Measurements from ENCODE around the gene PIP4K2A.

Gene PIP4K2A

DNA sequence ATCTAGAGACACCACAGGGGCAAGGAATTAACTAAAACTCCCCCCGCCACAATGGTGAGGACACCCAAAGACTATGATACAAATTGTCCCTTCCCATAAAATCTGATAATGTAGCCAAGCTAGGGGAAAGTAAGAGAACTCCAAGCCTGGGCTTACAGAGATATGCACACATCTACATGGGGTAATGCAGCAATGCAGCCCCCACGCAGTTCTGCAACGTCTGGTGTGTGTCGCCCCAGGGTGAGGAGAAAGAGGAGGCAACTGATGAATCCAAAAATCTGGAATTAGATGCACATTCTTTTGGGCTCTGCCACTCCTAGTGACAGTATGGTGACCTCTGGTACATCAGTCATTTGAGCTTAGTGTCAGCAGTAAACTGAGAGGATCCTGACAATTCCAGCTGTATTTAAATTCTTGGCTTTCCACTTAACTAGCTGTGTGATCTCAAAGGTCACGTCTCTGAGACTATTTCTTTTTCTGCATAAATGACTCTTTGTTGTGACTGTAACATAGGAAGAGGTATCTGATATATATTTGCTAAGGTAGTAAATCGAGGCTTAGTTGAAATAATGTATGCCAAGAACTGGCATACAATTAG, 51.5 kb downstream of the PIP4K2A start:
- Histone ChIP-seq H3K79me2 (ENCODE audit: control insufficient read depth, insufficient read depth, low read length) (peaks cover 5% of the 10 kb centered on the region), H3K27me3 (ENCODE audit: insufficient read depth, low read length, poor library complexity) (no peaks in the 10 kb centered on the region), H3K36me3 (ENCODE audit: control insufficient read depth, insufficient read depth, low read length) (no peaks in the 10 kb centered on the region), H4K5ac (ENCODE audit: low read length) (no peak overlapping the region), H4K8ac (ENCODE audit: low read depth, low read length) (no peak overlapping the region), H3K4me2 (ENCODE audit: low read length) (no peak overlapping the region), H3K27ac (ENCODE audit: low read depth, low read length) (no peak overlapping the region), H3K4ac (ENCODE audit: low read depth, low read length) (no peak overlapping the region), H3K18ac (ENCODE audit: low read length) (no peak overlapping the region), H3K4me3 (ENCODE audit: low read length) (no peak overlapping the region), H2BK5ac (ENCODE audit: low read length) (no peak overlapping the region), H2BK15ac (replicated peaks; ENCODE audit: low read depth) (no peak overlapping the region), H2BK120ac (ENCODE audit: low read depth, low read length) (no peak overlapping the region), H3K56ac (ENCODE audit: low read length) (no peak overlapping the region), H3K79me1 (ENCODE audit: low read length) (peaks cover 2% of the 10 kb centered on the region), H3K23ac (ENCODE audit: low read length) (no peak overlapping the region), H3K4me1 (ENCODE audit: control insufficient read depth, low read depth, low read length) (peaks cover 2% of the 10 kb centered on the region), H3K9ac (ENCODE audit: low read length) (no peak overlapping the region), H2AK5ac (ENCODE audit: low read length) (no peak overlapping the region)
- DNase-seq = no peak
- no CpG with 5 or more reads among the region's 6 CpGs for WGBS (ENCODE audit: extremely low coverage, insufficient coverage, low lambda C conversion rate)

DNA sequence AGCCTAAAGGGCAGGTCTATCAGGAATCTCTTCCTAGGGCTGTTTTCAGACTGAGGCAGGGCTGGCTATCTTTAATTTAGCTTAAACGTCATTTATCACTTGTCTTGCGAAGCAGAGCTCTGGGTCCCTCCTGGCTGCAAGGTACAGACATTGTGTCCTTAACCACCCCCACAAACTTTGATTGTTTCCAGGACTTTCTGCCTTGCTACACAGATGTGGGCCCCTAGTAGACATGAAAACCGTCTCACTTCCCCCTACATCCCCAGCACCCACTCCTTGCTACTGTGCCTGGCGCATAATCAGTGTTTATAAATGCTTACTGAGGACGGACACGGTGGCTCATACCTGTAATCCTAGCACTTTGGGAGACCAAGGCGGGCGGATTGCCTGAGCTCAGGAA, 54.5 kb downstream of the PIP4K2A start:
- Histone ChIP-seq H3K23ac (ENCODE audit: low read length) (no peak overlapping the region), H3K4me3 (ENCODE audit: low read length) (no peak overlapping the region), H3K79me2 (ENCODE audit: control insufficient read depth, insufficient read depth, low read length) (peaks cover 4% of the 10 kb centered on the region), H3K27ac (ENCODE audit: low read depth, low read length) (no peak overlapping the region), H4K5ac (ENCODE audit: low read length) (no peak overlapping the region), H3K18ac (ENCODE audit: low read length) (no peak overlapping the region), H3K27me3 (ENCODE audit: insufficient read depth, low read length, poor library complexity) (no peaks in the 10 kb centered on the region), H3K79me1 (ENCODE audit: low read length) (peaks cover 2% of the 10 kb centered on the region), H2BK120ac (ENCODE audit: low read depth, low read length) (no peak overlapping the region), H3K4me1 (ENCODE audit: control insufficient read depth, low read depth, low read length) (peaks cover 2% of the 10 kb centered on the region), H3K4me2 (ENCODE audit: low read length) (no peak overlapping the region), H2AK5ac (ENCODE audit: low read length) (no peak overlapping the region), H2BK5ac (ENCODE audit: low read length) (no peak overlapping the region), H4K8ac (ENCODE audit: low read depth, low read length) (no peak overlapping the region), H3K9ac (ENCODE audit: low read length) (no peak overlapping the region), H2BK15ac (replicated peaks; ENCODE audit: low read depth) (no peak overlapping the region), H3K36me3 (ENCODE audit: control insufficient read depth, insufficient read depth, low read length) (no peaks in the 10 kb centered on the region), H3K4ac (ENCODE audit: low read depth, low read length) (no peak overlapping the region), H3K56ac (ENCODE audit: low read length) (no peak overlapping the region)
- WGBS (ENCODE audit: extremely low coverage, insufficient coverage, low lambda C conversion rate) = no CpG with 5 or more reads among the region's 8 CpGs
- DNase-seq = no peak

DNA sequence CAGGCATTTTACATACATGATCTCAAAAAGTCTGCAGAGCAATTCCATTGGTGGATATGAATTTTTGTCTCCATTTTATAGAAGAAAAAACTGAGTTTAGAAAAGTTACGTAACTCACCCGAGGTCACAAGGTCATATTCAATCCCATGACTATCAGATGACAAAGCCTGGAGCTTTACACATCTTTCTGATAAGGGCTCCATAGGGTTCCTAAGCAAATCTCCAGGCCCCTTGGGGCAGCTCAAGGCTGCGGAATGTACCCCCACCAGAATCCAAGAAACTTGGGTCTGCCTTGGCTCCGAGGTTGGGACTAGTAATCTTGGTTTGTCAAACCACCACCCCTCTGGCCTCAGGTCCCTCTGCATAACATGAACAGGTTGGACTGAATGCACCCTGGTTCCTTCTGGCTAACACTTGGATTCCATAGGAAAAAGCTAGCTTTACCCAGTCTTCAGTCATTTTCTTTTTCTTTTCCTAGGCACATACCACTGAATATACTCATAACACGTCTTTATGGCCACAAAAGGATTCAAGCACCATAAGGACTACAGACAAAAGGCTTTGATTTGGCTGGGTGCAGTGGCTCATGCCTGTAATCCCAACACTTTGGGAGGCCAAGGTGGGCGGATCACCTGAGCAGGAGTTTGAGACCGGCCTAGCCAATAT, 55.5 kb downstream of the PIP4K2A start:
- H3K27me3 ChIP-seq (ENCODE audit: insufficient read depth, low read length, poor library complexity) = no peaks in the 10 kb centered on the region
- no peak overlapping the region for H2BK15ac ChIP-seq (replicated peaks; ENCODE audit: low read depth)
- H3K27ac ChIP-seq (ENCODE audit: low read depth, low read length) = no peak overlapping the region
- DNase-seq = peak; percentile 74
- H3K56ac ChIP-seq (ENCODE audit: low read length) = no peak overlapping the region
- no peak overlapping the region for H2AK5ac ChIP-seq (ENCODE audit: low read length)
- H3K4me2 ChIP-seq (ENCODE audit: low read length) = no peak overlapping the region
- H3K9ac ChIP-seq (ENCODE audit: low read length) = no peak overlapping the region
- no peak overlapping the region for H3K23ac ChIP-seq (ENCODE audit: low read length)
- H2BK5ac ChIP-seq (ENCODE audit: low read length) = no peak overlapping the region
- H3K79me1 ChIP-seq (ENCODE audit: low read length) = peaks cover 2% of the 10 kb centered on the region
- WGBS (ENCODE audit: extremely low coverage, insufficient coverage, low lambda C conversion rate) = no CpG with 5 or more reads among the region's 7 CpGs
- H2BK120ac ChIP-seq (ENCODE audit: low read depth, low read length) = no peak overlapping the region
- peaks cover 2% of the 10 kb centered on the region for H3K4me1 ChIP-seq (ENCODE audit: control insufficient read depth, low read depth, low read length)
- no peak overlapping the region for H3K4me3 ChIP-seq (ENCODE audit: low read length)
- H4K5ac ChIP-seq (ENCODE audit: low read length) = no peak overlapping the region
- peak overlapping the region; percentile 22 for H3K18ac ChIP-seq (ENCODE audit: low read length)
- H3K79me2 ChIP-seq (ENCODE audit: control insufficient read depth, insufficient read depth, low read length) = peaks cover 7% of the 10 kb centered on the region
- H4K8ac ChIP-seq (ENCODE audit: low read depth, low read length) = no peak overlapping the region
- no peak overlapping the region for H3K4ac ChIP-seq (ENCODE audit: low read depth, low read length)
- no peaks in the 10 kb centered on the region for H3K36me3 ChIP-seq (ENCODE audit: control insufficient read depth, insufficient read depth, low read length)

DNA sequence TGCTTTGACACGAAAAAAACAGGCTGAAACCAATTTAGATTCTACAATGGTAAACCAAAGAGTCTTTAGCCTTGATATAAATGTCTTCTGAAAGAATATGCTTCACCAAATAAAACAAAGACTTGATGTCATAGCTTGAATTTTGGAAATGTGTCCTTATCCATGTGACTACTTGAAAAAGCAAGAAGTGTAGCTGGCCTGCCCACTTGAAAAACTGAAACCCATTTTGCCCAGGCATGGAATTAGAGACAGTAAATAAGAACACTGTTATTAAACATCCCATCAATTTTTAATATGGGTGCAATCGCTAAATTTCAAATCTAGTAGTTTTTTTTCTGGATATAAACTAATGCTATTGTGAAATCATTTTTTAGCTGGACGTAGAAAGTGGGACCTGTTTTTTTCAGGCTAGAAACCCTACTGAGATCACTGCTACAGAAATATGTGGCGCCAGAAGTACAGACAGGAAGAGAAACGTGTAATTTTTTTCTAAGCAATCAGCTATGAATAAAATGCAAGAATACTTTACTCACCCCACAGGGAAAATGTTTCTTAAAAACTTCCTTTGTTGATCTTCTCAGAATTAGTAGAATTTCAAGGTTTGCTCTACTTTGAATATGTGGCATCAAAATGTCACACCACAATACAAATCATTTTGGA, 56.7 kb downstream of the PIP4K2A start:
- Histone ChIP-seq H3K4me1 (ENCODE audit: control insufficient read depth, low read depth, low read length) (peaks cover 4% of the 10 kb centered on the region), H3K36me3 (ENCODE audit: control insufficient read depth, insufficient read depth, low read length) (no peaks in the 10 kb centered on the region), H3K9ac (ENCODE audit: low read length) (no peak overlapping the region), H3K79me2 (ENCODE audit: control insufficient read depth, insufficient read depth, low read length) (peaks cover 7% of the 10 kb centered on the region), H4K5ac (ENCODE audit: low read length) (no peak overlapping the region), H3K27ac (ENCODE audit: low read depth, low read length) (no peak overlapping the region), H3K56ac (ENCODE audit: low read length) (no peak overlapping the region), H3K79me1 (ENCODE audit: low read length) (peaks cover 2% of the 10 kb centered on the region), H3K23ac (ENCODE audit: low read length) (no peak overlapping the region), H3K18ac (ENCODE audit: low read length) (no peak overlapping the region), H3K4me3 (ENCODE audit: low read length) (no peak overlapping the region), H2BK120ac (ENCODE audit: low read depth, low read length) (no peak overlapping the region), H3K27me3 (ENCODE audit: insufficient read depth, low read length, poor library complexity) (no peaks in the 10 kb centered on the region), H4K8ac (ENCODE audit: low read depth, low read length) (no peak overlapping the region), H2BK15ac (replicated peaks; ENCODE audit: low read depth) (no peak overlapping the region), H2BK5ac (ENCODE audit: low read length) (no peak overlapping the region), H3K4me2 (ENCODE audit: low read length) (no peak overlapping the region), H2AK5ac (ENCODE audit: low read length) (no peak overlapping the region), H3K4ac (ENCODE audit: low read depth, low read length) (no peak overlapping the region)
- WGBS (ENCODE audit: extremely low coverage, insufficient coverage, low lambda C conversion rate) = no CpG with 5 or more reads among the region's 5 CpGs
- DNase-seq = no peak

DNA sequence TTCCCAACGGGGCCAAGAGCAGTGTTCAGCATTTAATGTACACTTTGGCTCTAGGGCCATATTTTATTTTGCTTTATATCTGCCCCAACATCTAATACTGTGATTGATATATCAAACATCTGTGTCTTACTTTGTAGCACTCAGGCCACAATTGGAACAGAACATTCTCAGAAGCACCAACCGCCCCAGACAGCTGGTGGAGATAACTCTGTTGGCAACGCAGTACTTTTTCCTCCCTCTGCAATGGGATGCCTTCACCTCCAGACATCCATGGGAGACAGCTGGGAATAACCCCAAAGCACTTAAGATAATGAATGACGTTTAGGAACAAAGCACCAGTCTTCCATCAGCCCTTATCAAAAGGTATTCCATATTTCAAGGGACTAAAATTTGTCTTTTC, 57.4 kb downstream of the PIP4K2A start:
- H3K9ac ChIP-seq (ENCODE audit: low read length) = no peak overlapping the region
- no peak overlapping the region for H3K56ac ChIP-seq (ENCODE audit: low read length)
- H4K8ac ChIP-seq (ENCODE audit: low read depth, low read length) = no peak overlapping the region
- no CpG with 5 or more reads among the region's 4 CpGs for WGBS (ENCODE audit: extremely low coverage, insufficient coverage, low lambda C conversion rate)
- no peak overlapping the region for H3K27ac ChIP-seq (ENCODE audit: low read depth, low read length)
- no peak for DNase-seq
- H2BK120ac ChIP-seq (ENCODE audit: low read depth, low read length) = no peak overlapping the region
- H3K27me3 ChIP-seq (ENCODE audit: insufficient read depth, low read length, poor library complexity) = no peaks in the 10 kb centered on the region
- H3K23ac ChIP-seq (ENCODE audit: low read length) = no peak overlapping the region
- H3K79me1 ChIP-seq (ENCODE audit: low read length) = peaks cover 2% of the 10 kb centered on the region
- H3K18ac ChIP-seq (ENCODE audit: low read length) = no peak overlapping the region
- H3K36me3 ChIP-seq (ENCODE audit: control insufficient read depth, insufficient read depth, low read length) = no peaks in the 10 kb centered on the region
- H3K79me2 ChIP-seq (ENCODE audit: control insufficient read depth, insufficient read depth, low read length) = peaks cover 7% of the 10 kb centered on the region
- no peak overlapping the region for H2BK15ac ChIP-seq (replicated peaks; ENCODE audit: low read depth)
- no peak overlapping the region for H4K5ac ChIP-seq (ENCODE audit: low read length)
- H3K4me3 ChIP-seq (ENCODE audit: low read length) = no peak overlapping the region
- H3K4ac ChIP-seq (ENCODE audit: low read depth, low read length) = no peak overlapping the region
- H3K4me2 ChIP-seq (ENCODE audit: low read length) = no peak overlapping the region
- H2BK5ac ChIP-seq (ENCODE audit: low read length) = no peak overlapping the region
- H2AK5ac ChIP-seq (ENCODE audit: low read length) = no peak overlapping the region
- H3K4me1 ChIP-seq (ENCODE audit: control insufficient read depth, low read depth, low read length) = peaks cover 4% of the 10 kb centered on the region
